ENCODE measurements around the gene TMEM245. TPM values are rescaled to one million over a fixed set of nuclear protein-coding genes. Genes with fewer than 3 reads are reported as not detected.

Gene TMEM245
- total and polyA plus RNA-seq, 10 of the 15 experiments (the other 5 are each of a cell fraction or from before 2014, with no cell fraction given) = 7.4 to 36.1 (median 19.0) TPM

GRCh38 chr9:109046346-109046745, 73.4 kb downstream of the TMEM245 start:
- Histone ChIP-seq H4K20me1 (ENCODE audit: control insufficient read depth, insufficient read depth) (no peaks in the 10 kb centered on the region), H3K36me3 (ENCODE audit: control insufficient read depth in 2 of 2, insufficient read depth in 2 of 2, low read length in 1 of 2) (peaks cover 7 to 26% of the 10 kb centered on the region in 2 experiments), H3K4me3 (no peak overlapping the region), H3K27ac (ENCODE audit: control insufficient read depth, insufficient read depth) (no peak overlapping the region), H3K9ac (ENCODE audit: control insufficient read depth, insufficient read depth, low read length) (no peak overlapping the region), H3K9me3 (replicated peaks; ENCODE audit: control insufficient read depth, insufficient read depth, low read length) (no peaks in the 10 kb centered on the region), H2AFZ (ENCODE audit: control insufficient read depth, low read depth, low read length) (no peak overlapping the region), H3K4me2 (ENCODE audit: control insufficient read depth, insufficient read depth) (no peak overlapping the region), H3K79me2 (ENCODE audit: control insufficient read depth, insufficient read depth, low read length) (no peaks in the 10 kb centered on the region), H3K4me1 (ENCODE audit: control insufficient read depth, insufficient read depth, low read length) (no peaks in the 10 kb centered on the region), H3K27me3 (replicated peaks in 1 of 2; ENCODE audit: control insufficient read depth in 2 of 2, insufficient read depth in 2 of 2, low read length in 1 of 2) (no peaks in the 10 kb centered on the region)
- WGBS (ENCODE audit: insufficient coverage, insufficient replicate concordance, low lambda C conversion rate, missing lambda C conversion rate) = 44% methylated on average over 1 of the region's 1 CpG
- ChIA-PET SMC1A (ENCODE audit: uncharacterized antibody, unreplicated experiment) (interaction anchor here (1.1 to 1.5 kb wide), 2 partner anchors 12 to 25 kb away, joined by 3 to 4 read pairs; no protein-coding TSS in a partner anchor), CTCF (no interaction called here), POLR2A (no interaction called here), RAD21 (ENCODE audit: unreplicated experiment) (no interaction called here)
- no peak for FAIRE-seq
- in situ Hi-C loops (cut with MboI) (no loop called here), intact Hi-C loops (cut with micrococcal nuclease; ENCODE audit: unreplicated experiment) (no loop called here)
- ATAC-seq = no peak
- DNase-seq (ENCODE audit: low read depth, low spot score) = no peak
- TF ChIP-seq BRCA1 (IDR thresholded peaks at IDR 0.05; ENCODE audit: low read depth, low read length) = no peak
- TF ChIP-seq MTA2 (IDR thresholded peaks at IDR 0.05; ENCODE audit: low read depth) = no peak
- no TSS peak for BruUV-seq (replicated peaks)

- ChIA-PET SMC1A (ENCODE audit: uncharacterized antibody, unreplicated experiment) (interaction anchor here (0.6 to 2.5 kb wide), 5 partner anchors 9 to 424 kb away, joined by 3 to 9 read pairs (median 4); no protein-coding TSS in a partner anchor), CTCF (interaction anchor here (1.3 kb wide), 2 partner anchors 8 to 22 kb away, joined by 4 to 6 read pairs; no protein-coding TSS in a partner anchor), POLR2A (no interaction called here), RAD21 (ENCODE audit: unreplicated experiment) (no interaction called here)
- no peaks in the 10 kb centered on the region for H4K20me1 ChIP-seq (ENCODE audit: control insufficient read depth, insufficient read depth)
- in situ Hi-C loops (cut with MboI) = no loop called here
- H3K4me2 ChIP-seq (ENCODE audit: control insufficient read depth, insufficient read depth) = no peak overlapping the region
- H3K4me1 ChIP-seq (ENCODE audit: control insufficient read depth, insufficient read depth, low read length) = no peaks in the 10 kb centered on the region
- H3K9ac ChIP-seq (ENCODE audit: control insufficient read depth, insufficient read depth, low read length) = no peak overlapping the region
- no peaks in the 10 kb centered on the region for H3K27me3 ChIP-seq (replicated peaks in 1 of 2; ENCODE audit: control insufficient read depth in 2 of 2, insufficient read depth in 2 of 2, low read length in 1 of 2)
- peaks cover under 1 to 16% of the 10 kb centered on the region in 2 experiments for H3K36me3 ChIP-seq (ENCODE audit: control insufficient read depth in 2 of 2, insufficient read depth in 2 of 2, low read length in 1 of 2)
- intact Hi-C loops (cut with micrococcal nuclease; ENCODE audit: unreplicated experiment) = no loop called here
- no peaks in the 10 kb centered on the region for H3K79me2 ChIP-seq (ENCODE audit: control insufficient read depth, insufficient read depth, low read length)
- H2AFZ ChIP-seq (ENCODE audit: control insufficient read depth, low read depth, low read length) = no peak overlapping the region
- FAIRE-seq (no peak), DNase-seq (ENCODE audit: low read depth, low spot score) (no peak), ATAC-seq (no peak)
- no TSS peak for BruUV-seq (replicated peaks)
- H3K4me3 ChIP-seq = no peak overlapping the region
- no peaks in the 10 kb centered on the region for H3K9me3 ChIP-seq (replicated peaks; ENCODE audit: control insufficient read depth, insufficient read depth, low read length)
- H3K27ac ChIP-seq (ENCODE audit: control insufficient read depth, insufficient read depth) = no peak overlapping the region
- WGBS (ENCODE audit: insufficient coverage, insufficient replicate concordance, low lambda C conversion rate, missing lambda C conversion rate) = 95% methylated on average over 4 of the region's 4 CpGs
- TF ChIP-seq RUNX3 (IDR thresholded peaks at IDR 0.05; ENCODE audit: low read length) (no peak), SREBF1 (IDR thresholded peaks at IDR 0.05; ENCODE audit: low read length) (no peak), TCF3 (IDR thresholded peaks at IDR 0.05; ENCODE audit: borderline replicate concordance, insufficient read depth, low read depth, low read length) (no peak), ZNF217 (IDR thresholded peaks at IDR 0.05) (no peak), BCL11A (IDR thresholded peaks at IDR 0.05; ENCODE audit: low read depth, low read length) (no peak), SREBF2 (IDR thresholded peaks at IDR 0.05; ENCODE audit: low read length) (no peak), KDM1A (IDR thresholded peaks at IDR 0.05; ENCODE audit: borderline replicate concordance) (no peak), CEBPZ (IDR thresholded peaks at IDR 0.05; ENCODE audit: low read depth, low read length) (no peak), SPI1 (IDR thresholded peaks at IDR 0.05; ENCODE audit: borderline replicate concordance, insufficient read depth, low read depth, low read length) (no peak), HDAC6 (IDR thresholded peaks at IDR 0.05; ENCODE audit: unreplicated experiment) (no peak), BACH1 (IDR thresholded peaks at IDR 0.05; ENCODE audit: borderline replicate concordance) (no peak), DPF2 (IDR thresholded peaks at IDR 0.05) (no peak), NFYA (IDR thresholded peaks at IDR 0.05; ENCODE audit: borderline replicate concordance, low read depth, low read length) (no peak), ZNF24 (IDR thresholded peaks at IDR 0.05) (no peak)
Observed at GRCh38 chr9:109043578-109043977, 76.2 kb downstream of the TMEM245 start.
